Prostate gland (tissue), 2 donors: ENCODE data around the gene CFAP107. TPM values are rescaled to one million over a fixed set of nuclear protein-coding genes. Genes with fewer than 3 reads are reported as not detected.

Source experiments
- DNase-seq: peaks from one replicate; pipeline ENCODE4 v3.0.0-alpha.2; 2019; ENCODE audit warnings: low spot score
- H3K27ac ChIP-seq, 2 donors: fragments of 200-600 bp; sonication (generic); 2 replicates each; pipeline ENCODE4 v1.5.1; 2017 to 2019
- H3K27me3 ChIP-seq: fragments of 200-600 bp; sonication (generic); replicated peaks from 2 replicates; pipeline ENCODE4 v1.5.1; 2019; ENCODE audit not compliant: insufficient read depth
- H3K36me3 ChIP-seq, 2 donors: fragments of 200-600 bp; sonication (generic); 1 replicate in 1 of 2; 2 replicates in 1 of 2; pipeline versions ENCODE4 v1.5.1 to v1.8.1; 2017 to 2019
- H3K4me1 ChIP-seq: fragments of 200-600 bp; sonication (generic); replicated peaks from 2 replicates; pipeline ENCODE4 v1.5.1; 2019
- H3K4me3 ChIP-seq, 2 donors: fragments of 200-600 bp; sonication (generic); 2 replicates each; pipeline ENCODE4 v1.5.1; 2017 to 2019
- H3K9me3 ChIP-seq: fragments of 200-600 bp; sonication (generic); 2 replicates; pipeline ENCODE4 v1.5.1; 2017
- CTCF ChIP-seq, 4 experiments: fragments of 200-600 bp in 2 of 4; fragments of 450-650 bp in 2 of 4; sonication (generic) in 2 of 4; IDR thresholded peaks; 1 replicate in 3 of 4; 2 replicates in 1 of 4; pipeline ENCODE4 v1.5.1; 2016 to 2019; ENCODE audit warnings: antibody characterized with exemption in 4 of 4, mild to moderate bottlenecking in 2 of 4, moderate library complexity in 2 of 4
- POLR2A ChIP-seq: fragments of 450-650 bp; IDR thresholded peaks from one replicate; pipeline ENCODE4 v1.6.1; 2016; ENCODE audit warnings: antibody characterized with exemption, mild to moderate bottlenecking
- POLR2AphosphoS5 ChIP-seq: sonication (generic); formaldehyde crosslinking; IDR thresholded peaks from one replicate; pipeline ENCODE4 v1.6.1; 2017; ENCODE audit warnings: antibody characterized with exemption
- WGBS: methylation state at CpG from one replicate; pipeline ENCODE4 v1.1.5; 2018; 5-methylcytosine and 5-hydroxymethylcytosine counted together
- intact Hi-C: fragments of 100-400 bp; cut with DNase I; formaldehyde crosslinking; loops from one replicate; pipeline ENCODE4 v1.14.2; 2022
- total RNA-seq, 2 donors: library from RNA; depleted of rRNA; stranded (reverse); fragments of >200 nt; gene quantifications; one replicate each; pipeline ENCODE4 v1.1.0, GENCODE V29; 2016

Gene CFAP107
- total RNA-seq, 2 donors from 2014 or later: 1.1 TPM; not detected in 1

GRCh38 chr1:12761781-12762180 is 15.8 kb downstream of the CFAP107 start:
- Histone ChIP-seq H3K9me3 (no peaks in the 10 kb centered on the region), H3K27ac (no peak overlapping the region), H3K4me3 (no peak overlapping the region), H3K4me1 (no peaks in the 10 kb centered on the region), H3K27me3 (peaks cover under 1% of the 10 kb centered on the region), H3K36me3 (no peaks in the 10 kb centered on the region)
- intact Hi-C loops: no loop called here
- 80% methylated on average over 5 of the region's 5 CpGs for WGBS
- no peak for TF ChIP-seq CTCF (IDR thresholded peaks at IDR 0.05)
- TF ChIP-seq POLR2A: no peak
- TF ChIP-seq POLR2AphosphoS5: no peak
- no peak for DNase-seq

GRCh38 chr1:12762766-12763165 is 16.8 kb downstream of the CFAP107 start:
- no peaks in the 10 kb centered on the region for H3K4me1 ChIP-seq
- WGBS: 85% methylated on average over 7 of the region's 7 CpGs
- H3K27ac ChIP-seq: no peak overlapping the region
- DNase-seq: no peak
- TF ChIP-seq POLR2A: no peak
- no peak for TF ChIP-seq POLR2AphosphoS5
- no peak for TF ChIP-seq CTCF (IDR thresholded peaks at IDR 0.05)
- intact Hi-C loops: no loop called here
- H3K27me3 ChIP-seq: peaks cover 2% of the 10 kb centered on the region
- H3K4me3 ChIP-seq: no peak overlapping the region
- no peaks in the 10 kb centered on the region for H3K36me3 ChIP-seq
- H3K9me3 ChIP-seq: no peaks in the 10 kb centered on the region

GRCh38 chr1:12763479-12763878 is 17.5 kb downstream of the CFAP107 start:
- DNase-seq: no peak
- Histone ChIP-seq H3K27me3 (peaks cover 3% of the 10 kb centered on the region), H3K27ac (no peak overlapping the region), H3K4me1 (no peaks in the 10 kb centered on the region), H3K36me3 (no peaks in the 10 kb centered on the region), H3K4me3 (no peak overlapping the region), H3K9me3 (no peaks in the 10 kb centered on the region)
- intact Hi-C loops: no loop called here
- TF ChIP-seq CTCF (IDR thresholded peaks at IDR 0.05) (no peak), POLR2AphosphoS5 (no peak), POLR2A (no peak)
- 75% methylated on average over 4 of the region's 4 CpGs for WGBS

GRCh38 chr1:12764016-12764415 is 18.0 kb downstream of the CFAP107 start:
- TF ChIP-seq CTCF (IDR thresholded peaks at IDR 0.05) (no peak), POLR2AphosphoS5 (no peak), POLR2A (no peak)
- no peaks in the 10 kb centered on the region for H3K36me3 ChIP-seq

GRCh38 chr1:12769031-12769430 is 23.0 kb downstream of the CFAP107 start:
- intact Hi-C loops: no loop called here
- Histone ChIP-seq H3K27ac (no peak overlapping the region), H3K4me1 (no peaks in the 10 kb centered on the region), H3K27me3 (peaks cover 6% of the 10 kb centered on the region), H3K4me3 (no peak overlapping the region), H3K9me3 (no peaks in the 10 kb centered on the region), H3K36me3 (no peaks in the 10 kb centered on the region)
- WGBS: 79% methylated on average over 2 of the region's 2 CpGs
- TF ChIP-seq CTCF (IDR thresholded peaks at IDR 0.05) (no peak), POLR2AphosphoS5 (no peak), POLR2A (no peak)
- no peak for DNase-seq

More at GRCh38 chr1:12764016-12764415, 18.0 kb downstream of the CFAP107 start:
- no peaks in the 10 kb centered on the region for H3K9me3 ChIP-seq
- DNase-seq: no peak
- H3K4me1 ChIP-seq: no peaks in the 10 kb centered on the region
- whole genome bisulfite sequencing: 71% methylated on average over 5 of the region's 5 CpGs
- no peak overlapping the region for H3K27ac ChIP-seq
- H3K4me3 ChIP-seq: no peak overlapping the region
- peaks cover 6% of the 10 kb centered on the region for H3K27me3 ChIP-seq
- intact Hi-C loops: no loop called here
